HEK293 (cell line): ENCODE measurements around the gene TANC1.

ENCODE experiments used
- CTCF ChIA-PET: fragments of 350-600 bp; formaldehyde crosslinking; extraction: SDS; loops from one replicate; lab custom pipeline; 2021; ENCODE audit warnings: antibody characterized with exemption; lab: Yijun Ruan, JAX
- POLR2A ChIA-PET: fragments of 300-600 bp; formaldehyde crosslinking; extraction: SDS; loops from one replicate; lab custom pipeline; 2020; ENCODE audit warnings: antibody characterized with exemption, inconsistent platforms; lab: Yijun Ruan, JAX
- H3K27ac ChIP-seq: fragments of 200-500 bp; sonication (Bioruptor generic); 2 replicates; pipeline ENCODE4 v1.5.1; 2014; ENCODE audit warnings: low read depth, low read length, control low read depth, inconsistent platforms; ENCODE audit errors: extremely low read depth
- H3K36me3 ChIP-seq, 2 experiments: fragments of 200-500 bp in 1 of 2; sonication (Bioruptor generic) in 1 of 2; 1 replicate in 1 of 2; 2 replicates in 1 of 2; pipeline ENCODE4 v1.5.1; 2014 to 2017; ENCODE audit warnings: inconsistent platforms in 2 of 2, low read length in 2 of 2; ENCODE audit not compliant: control insufficient read depth in 2 of 2, insufficient read depth in 1 of 2
- H3K4me1 ChIP-seq: fragments of 200-500 bp; sonication (Bioruptor generic); 2 replicates; pipeline ENCODE4 v1.5.1; 2014; ENCODE audit warnings: mild to moderate bottlenecking, low read length, inconsistent platforms; ENCODE audit not compliant: control insufficient read depth, insufficient read depth
- H3K4me3 ChIP-seq: 2 replicates; pipeline ENCODE4 v1.5.1; 2011; ENCODE audit warnings: low read depth, mild to moderate bottlenecking, control low read depth, low read length, moderate library complexity
- H3K9me3 ChIP-seq: fragments of 200-500 bp; sonication (Bioruptor generic); 2 replicates; pipeline ENCODE4 v1.5.1; 2014; ENCODE audit warnings: low read depth, low read length, inconsistent platforms; ENCODE audit not compliant: control insufficient read depth, insufficient read depth
- EGR2 ChIP-seq: fragments of 450-650 bp; formaldehyde crosslinking; IDR thresholded peaks from 2 replicates; pipeline ENCODE4 v1.5.1; 2016; ENCODE audit warnings: low read depth, missing biosample characterization, missing genetic modification characterization
- HOXA7 ChIP-seq: sonication (generic); formaldehyde crosslinking; IDR thresholded peaks from 2 replicates; pipeline ENCODE4 v1.8.1; 2022; ENCODE audit warnings: missing genetic modification reagents, borderline replicate concordance
- KLF7 ChIP-seq: fragments of 450-650 bp; formaldehyde crosslinking; IDR thresholded peaks from 2 replicates; pipeline ENCODE4 v1.5.1; 2016; ENCODE audit warnings: missing biosample characterization, missing genetic modification characterization, borderline replicate concordance
- WT1 ChIP-seq: fragments of 450-650 bp; formaldehyde crosslinking; IDR thresholded peaks from 2 replicates; pipeline ENCODE4 v1.5.1; 2016; ENCODE audit warnings: missing biosample characterization, missing genetic modification characterization
- ZFP69B ChIP-seq: fragments of 450-650 bp; formaldehyde crosslinking; IDR thresholded peaks from 2 replicates; pipeline ENCODE4 v1.5.1; 2016; ENCODE audit warnings: missing biosample characterization, missing genetic modification characterization
- ZNF302 ChIP-seq: fragments of 450-650 bp; formaldehyde crosslinking; IDR thresholded peaks from 2 replicates; pipeline ENCODE4 v1.5.1; 2016; ENCODE audit warnings: missing biosample characterization, missing genetic modification characterization, low read depth
- ZNF423 ChIP-seq: fragments of 450-650 bp; formaldehyde crosslinking; IDR thresholded peaks from 2 replicates; pipeline ENCODE4 v1.5.1; 2016; ENCODE audit warnings: missing biosample characterization, missing genetic modification characterization
- ZNF529 ChIP-seq: fragments of 450-650 bp; formaldehyde crosslinking; IDR thresholded peaks from 2 replicates; pipeline ENCODE4 v1.5.1; 2017; ENCODE audit warnings: missing genetic modification characterization, missing biosample characterization; ENCODE audit not compliant: insufficient replicate concordance
- ZNF549 ChIP-seq: fragments of 450-650 bp; IDR thresholded peaks from 2 replicates; pipeline ENCODE4 v1.5.1; 2018; ENCODE audit warnings: missing biosample characterization, missing genetic modification characterization, mild to moderate bottlenecking, inconsistent platforms, moderate library complexity
- ZNF560 ChIP-seq: fragments of 450-650 bp; formaldehyde crosslinking; IDR thresholded peaks from 2 replicates; pipeline ENCODE4 v1.5.1; 2017; ENCODE audit warnings: missing biosample characterization, missing genetic modification characterization, borderline replicate concordance
- ZNF707 ChIP-seq: fragments of 450-650 bp; formaldehyde crosslinking; IDR thresholded peaks from 2 replicates; pipeline ENCODE4 v1.5.1; 2016; ENCODE audit warnings: missing biosample characterization, missing genetic modification characterization
- TF ChIP-seq, protein P1 (sequence below): fragments of 450-650 bp; formaldehyde crosslinking; IDR thresholded peaks from 2 replicates; pipeline ENCODE4 v1.5.1; 2016; ENCODE audit warnings: missing biosample characterization, missing genetic modification characterization
- TF ChIP-seq, protein P2 (sequence below): fragments of 450-650 bp; formaldehyde crosslinking; IDR thresholded peaks from 2 replicates; pipeline ENCODE4 v1.5.1; 2016; ENCODE audit warnings: missing biosample characterization, missing genetic modification characterization, low read depth
- TF ChIP-seq, protein P3 (sequence below): fragments of 450-650 bp; formaldehyde crosslinking; IDR thresholded peaks from 2 replicates; pipeline ENCODE4 v1.5.1; 2016; ENCODE audit warnings: missing biosample characterization, missing genetic modification characterization
- TF ChIP-seq, protein P4 (sequence below): fragments of 450-650 bp; formaldehyde crosslinking; conservative IDR thresholded peaks from 2 replicates; pipeline ENCODE4 v1.5.1; 2016; ENCODE audit warnings: low read depth, missing biosample characterization, missing genetic modification characterization
- TF ChIP-seq, protein P5 (sequence below): fragments of 450-650 bp; formaldehyde crosslinking; IDR thresholded peaks from 2 replicates; pipeline ENCODE4 v1.5.1; 2016; ENCODE audit warnings: missing biosample characterization, missing genetic modification characterization
- TF ChIP-seq, protein P6 (sequence below): fragments of 450-650 bp; formaldehyde crosslinking; IDR thresholded peaks from 2 replicates; pipeline ENCODE4 v1.5.1; 2016; ENCODE audit warnings: missing biosample characterization, missing genetic modification characterization

The TANC1 gene

DNA sequence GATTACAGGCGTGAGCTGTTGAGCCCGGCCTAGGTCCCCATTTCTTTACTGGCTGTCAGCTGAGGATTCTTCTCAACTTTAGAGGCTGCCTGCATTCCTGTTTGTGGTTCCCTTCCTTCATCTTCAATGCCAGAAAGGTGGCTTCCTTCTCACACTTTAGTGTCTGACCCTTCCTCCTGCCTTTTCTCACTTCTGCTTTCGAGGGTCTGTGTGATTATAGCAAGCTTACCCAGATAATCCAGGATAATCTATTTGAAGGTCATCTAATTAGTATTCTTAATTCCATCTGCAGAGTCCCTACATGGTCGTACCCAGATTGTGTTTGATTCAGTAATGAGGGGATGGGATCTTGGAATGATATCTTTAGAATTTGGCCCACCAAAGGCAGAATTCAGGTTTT is 157.4 kb downstream of the TANC1 start:
- POLR2A ChIA-PET: no interaction called here

More for the DNA sequence above, 157.4 kb downstream of the TANC1 start:
- Histone ChIP-seq H3K9me3 (no peaks in the 10 kb centered on the region), H3K4me1 (peaks cover 32% of the 10 kb centered on the region), H3K36me3 (no peaks in the 10 kb centered on the region), H3K27ac (no peak overlapping the region), H3K4me3 (no peak overlapping the region)
- TF ChIP-seq ZNF423 (tag by site-specific recombination) (no peak), ZNF549 (no peak), ZNF529 (no peak), KLF7 (tag by site-specific recombination) (no peak), WT1 (tag by site-specific recombination) (no peak), HOXA7 (CRISPR knock-in tag) (no peak), ZNF707 (tag by site-specific recombination) (no peak), ZFP69B (tag by site-specific recombination) (no peak), EGR2 (tag by site-specific recombination) (no peak), ZNF302 (no peak), ZNF560 (tag by site-specific recombination) (no peak)
- TF ChIP-seq, protein P1, sequence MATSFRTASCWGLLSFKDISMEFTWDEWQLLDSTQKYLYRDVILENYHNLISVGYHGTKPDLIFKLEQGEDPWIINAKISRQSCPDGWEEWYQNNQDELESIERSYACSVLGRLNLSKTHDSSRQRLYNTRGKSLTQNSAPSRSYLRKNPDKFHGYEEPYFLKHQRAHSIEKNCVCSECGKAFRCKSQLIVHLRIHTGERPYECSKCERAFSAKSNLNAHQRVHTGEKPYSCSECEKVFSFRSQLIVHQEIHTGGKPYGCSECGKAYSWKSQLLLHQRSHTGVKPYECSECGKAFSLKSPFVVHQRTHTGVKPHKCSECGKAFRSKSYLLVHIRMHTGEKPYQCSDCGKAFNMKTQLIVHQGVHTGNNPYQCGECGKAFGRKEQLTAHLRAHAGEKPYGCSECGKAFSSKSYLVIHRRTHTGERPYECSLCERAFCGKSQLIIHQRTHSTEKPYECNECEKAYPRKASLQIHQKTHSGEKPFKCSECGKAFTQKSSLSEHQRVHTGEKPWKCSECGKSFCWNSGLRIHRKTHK (tag by site-specific recombination): no peak
- TF ChIP-seq, protein P2, sequence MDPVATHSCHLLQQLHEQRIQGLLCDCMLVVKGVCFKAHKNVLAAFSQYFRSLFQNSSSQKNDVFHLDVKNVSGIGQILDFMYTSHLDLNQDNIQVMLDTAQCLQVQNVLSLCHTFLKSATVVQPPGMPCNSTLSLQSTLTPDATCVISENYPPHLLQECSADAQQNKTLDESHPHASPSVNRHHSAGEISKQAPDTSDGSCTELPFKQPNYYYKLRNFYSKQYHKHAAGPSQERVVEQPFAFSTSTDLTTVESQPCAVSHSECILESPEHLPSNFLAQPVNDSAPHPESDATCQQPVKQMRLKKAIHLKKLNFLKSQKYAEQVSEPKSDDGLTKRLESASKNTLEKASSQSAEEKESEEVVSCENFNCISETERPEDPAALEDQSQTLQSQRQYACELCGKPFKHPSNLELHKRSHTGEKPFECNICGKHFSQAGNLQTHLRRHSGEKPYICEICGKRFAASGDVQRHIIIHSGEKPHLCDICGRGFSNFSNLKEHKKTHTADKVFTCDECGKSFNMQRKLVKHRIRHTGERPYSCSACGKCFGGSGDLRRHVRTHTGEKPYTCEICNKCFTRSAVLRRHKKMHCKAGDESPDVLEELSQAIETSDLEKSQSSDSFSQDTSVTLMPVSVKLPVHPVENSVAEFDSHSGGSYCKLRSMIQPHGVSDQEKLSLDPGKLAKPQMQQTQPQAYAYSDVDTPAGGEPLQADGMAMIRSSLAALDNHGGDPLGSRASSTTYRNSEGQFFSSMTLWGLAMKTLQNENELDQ: no peak
- TF ChIP-seq, protein P3, sequence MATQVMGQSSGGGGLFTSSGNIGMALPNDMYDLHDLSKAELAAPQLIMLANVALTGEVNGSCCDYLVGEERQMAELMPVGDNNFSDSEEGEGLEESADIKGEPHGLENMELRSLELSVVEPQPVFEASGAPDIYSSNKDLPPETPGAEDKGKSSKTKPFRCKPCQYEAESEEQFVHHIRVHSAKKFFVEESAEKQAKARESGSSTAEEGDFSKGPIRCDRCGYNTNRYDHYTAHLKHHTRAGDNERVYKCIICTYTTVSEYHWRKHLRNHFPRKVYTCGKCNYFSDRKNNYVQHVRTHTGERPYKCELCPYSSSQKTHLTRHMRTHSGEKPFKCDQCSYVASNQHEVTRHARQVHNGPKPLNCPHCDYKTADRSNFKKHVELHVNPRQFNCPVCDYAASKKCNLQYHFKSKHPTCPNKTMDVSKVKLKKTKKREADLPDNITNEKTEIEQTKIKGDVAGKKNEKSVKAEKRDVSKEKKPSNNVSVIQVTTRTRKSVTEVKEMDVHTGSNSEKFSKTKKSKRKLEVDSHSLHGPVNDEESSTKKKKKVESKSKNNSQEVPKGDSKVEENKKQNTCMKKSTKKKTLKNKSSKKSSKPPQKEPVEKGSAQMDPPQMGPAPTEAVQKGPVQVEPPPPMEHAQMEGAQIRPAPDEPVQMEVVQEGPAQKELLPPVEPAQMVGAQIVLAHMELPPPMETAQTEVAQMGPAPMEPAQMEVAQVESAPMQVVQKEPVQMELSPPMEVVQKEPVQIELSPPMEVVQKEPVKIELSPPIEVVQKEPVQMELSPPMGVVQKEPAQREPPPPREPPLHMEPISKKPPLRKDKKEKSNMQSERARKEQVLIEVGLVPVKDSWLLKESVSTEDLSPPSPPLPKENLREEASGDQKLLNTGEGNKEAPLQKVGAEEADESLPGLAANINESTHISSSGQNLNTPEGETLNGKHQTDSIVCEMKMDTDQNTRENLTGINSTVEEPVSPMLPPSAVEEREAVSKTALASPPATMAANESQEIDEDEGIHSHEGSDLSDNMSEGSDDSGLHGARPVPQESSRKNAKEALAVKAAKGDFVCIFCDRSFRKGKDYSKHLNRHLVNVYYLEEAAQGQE (tag by site-specific recombination): no peak
- TF ChIP-seq, protein P4, sequence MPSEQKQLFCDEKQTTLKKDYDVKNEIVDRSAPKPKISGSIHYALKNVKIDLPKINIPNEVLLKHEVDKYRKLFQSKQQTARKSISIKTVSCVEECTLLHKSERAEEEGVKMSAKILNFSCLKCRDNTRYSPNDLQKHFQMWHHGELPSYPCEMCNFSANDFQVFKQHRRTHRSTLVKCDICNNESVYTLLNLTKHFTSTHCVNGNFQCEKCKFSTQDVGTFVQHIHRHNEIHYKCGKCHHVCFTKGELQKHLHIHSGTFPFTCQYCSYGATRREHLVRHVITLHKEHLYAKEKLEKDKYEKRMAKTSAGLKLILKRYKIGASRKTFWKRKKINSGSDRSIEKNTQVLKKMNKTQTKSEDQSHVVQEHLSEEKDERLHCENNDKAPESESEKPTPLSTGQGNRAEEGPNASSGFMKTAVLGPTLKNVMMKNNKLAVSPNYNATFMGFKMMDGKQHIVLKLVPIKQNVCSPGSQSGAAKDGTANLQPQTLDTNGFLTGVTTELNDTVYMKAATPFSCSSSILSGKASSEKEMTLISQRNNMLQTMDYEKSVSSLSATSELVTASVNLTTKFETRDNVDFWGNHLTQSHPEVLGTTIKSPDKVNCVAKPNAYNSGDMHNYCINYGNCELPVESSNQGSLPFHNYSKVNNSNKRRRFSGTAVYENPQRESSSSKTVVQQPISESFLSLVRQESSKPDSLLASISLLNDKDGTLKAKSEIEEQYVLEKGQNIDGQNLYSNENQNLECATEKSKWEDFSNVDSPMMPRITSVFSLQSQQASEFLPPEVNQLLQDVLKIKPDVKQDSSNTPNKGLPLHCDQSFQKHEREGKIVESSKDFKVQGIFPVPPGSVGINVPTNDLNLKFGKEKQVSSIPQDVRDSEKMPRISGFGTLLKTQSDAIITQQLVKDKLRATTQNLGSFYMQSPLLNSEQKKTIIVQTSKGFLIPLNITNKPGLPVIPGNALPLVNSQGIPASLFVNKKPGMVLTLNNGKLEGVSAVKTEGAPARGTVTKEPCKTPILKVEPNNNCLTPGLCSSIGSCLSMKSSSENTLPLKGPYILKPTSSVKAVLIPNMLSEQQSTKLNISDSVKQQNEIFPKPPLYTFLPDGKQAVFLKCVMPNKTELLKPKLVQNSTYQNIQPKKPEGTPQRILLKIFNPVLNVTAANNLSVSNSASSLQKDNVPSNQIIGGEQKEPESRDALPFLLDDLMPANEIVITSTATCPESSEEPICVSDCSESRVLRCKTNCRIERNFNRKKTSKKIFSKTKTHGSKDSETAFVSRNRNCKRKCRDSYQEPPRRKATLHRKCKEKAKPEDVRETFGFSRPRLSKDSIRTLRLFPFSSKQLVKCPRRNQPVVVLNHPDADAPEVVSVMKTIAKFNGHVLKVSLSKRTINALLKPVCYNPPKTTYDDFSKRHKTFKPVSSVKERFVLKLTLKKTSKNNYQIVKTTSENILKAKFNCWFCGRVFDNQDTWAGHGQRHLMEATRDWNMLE (tag by site-specific recombination): no peak
- TF ChIP-seq, protein P5, sequence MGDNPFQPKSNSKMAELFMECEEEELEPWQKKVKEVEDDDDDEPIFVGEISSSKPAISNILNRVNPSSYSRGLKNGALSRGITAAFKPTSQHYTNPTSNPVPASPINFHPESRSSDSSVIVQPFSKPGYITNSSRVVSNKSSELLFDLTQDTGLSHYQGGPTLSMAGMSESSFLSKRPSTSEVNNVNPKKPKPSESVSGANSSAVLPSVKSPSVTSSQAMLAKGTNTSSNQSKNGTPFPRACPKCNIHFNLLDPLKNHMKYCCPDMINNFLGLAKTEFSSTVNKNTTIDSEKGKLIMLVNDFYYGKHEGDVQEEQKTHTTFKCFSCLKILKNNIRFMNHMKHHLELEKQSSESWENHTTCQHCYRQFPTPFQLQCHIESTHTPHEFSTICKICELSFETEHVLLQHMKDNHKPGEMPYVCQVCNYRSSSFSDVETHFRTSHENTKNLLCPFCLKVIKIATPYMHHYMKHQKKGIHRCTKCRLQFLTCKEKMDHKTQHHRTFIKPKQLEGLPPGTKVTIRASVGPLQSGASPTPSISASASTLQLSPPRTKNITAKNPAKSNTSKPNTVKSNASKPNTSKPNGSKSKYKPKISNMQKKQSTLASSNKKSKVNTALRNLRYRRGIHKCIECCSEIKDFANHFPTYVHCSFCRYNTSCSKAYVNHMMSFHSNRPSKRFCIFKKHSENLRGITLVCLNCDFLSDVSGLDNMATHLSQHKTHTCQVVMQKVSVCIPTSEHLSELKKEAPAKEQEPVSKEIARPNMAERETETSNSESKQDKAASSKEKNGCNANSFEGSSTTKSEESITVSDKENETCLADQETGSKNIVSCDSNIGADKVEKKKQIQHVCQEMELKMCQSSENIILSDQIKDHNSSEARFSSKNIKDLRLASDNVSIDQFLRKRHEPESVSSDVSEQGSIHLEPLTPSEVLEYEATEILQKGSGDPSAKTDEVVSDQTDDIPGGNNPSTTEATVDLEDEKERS (tag by site-specific recombination): no peak
- TF ChIP-seq, protein P6, sequence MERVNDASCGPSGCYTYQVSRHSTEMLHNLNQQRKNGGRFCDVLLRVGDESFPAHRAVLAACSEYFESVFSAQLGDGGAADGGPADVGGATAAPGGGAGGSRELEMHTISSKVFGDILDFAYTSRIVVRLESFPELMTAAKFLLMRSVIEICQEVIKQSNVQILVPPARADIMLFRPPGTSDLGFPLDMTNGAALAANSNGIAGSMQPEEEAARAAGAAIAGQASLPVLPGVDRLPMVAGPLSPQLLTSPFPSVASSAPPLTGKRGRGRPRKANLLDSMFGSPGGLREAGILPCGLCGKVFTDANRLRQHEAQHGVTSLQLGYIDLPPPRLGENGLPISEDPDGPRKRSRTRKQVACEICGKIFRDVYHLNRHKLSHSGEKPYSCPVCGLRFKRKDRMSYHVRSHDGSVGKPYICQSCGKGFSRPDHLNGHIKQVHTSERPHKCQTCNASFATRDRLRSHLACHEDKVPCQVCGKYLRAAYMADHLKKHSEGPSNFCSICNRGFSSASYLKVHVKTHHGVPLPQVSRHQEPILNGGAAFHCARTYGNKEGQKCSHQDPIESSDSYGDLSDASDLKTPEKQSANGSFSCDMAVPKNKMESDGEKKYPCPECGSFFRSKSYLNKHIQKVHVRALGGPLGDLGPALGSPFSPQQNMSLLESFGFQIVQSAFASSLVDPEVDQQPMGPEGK: no peak
- CTCF ChIA-PET: interaction anchor here (1.2 kb wide), 1 partner anchor 7 kb away, joined by 8 read pairs; no protein-coding TSS in a partner anchor
